Activated B cell treated with CpG ODN at 0.5 μM for 24 hours (primary cell): ENCODE results near the gene YAP1. TPM values are rescaled to one million over a fixed set of nuclear protein-coding genes. Genes with fewer than 3 reads are reported as not detected.

ENCODE experiments used
- ATAC-seq: fragments of 200-7000 bp; cut with Tn5 transposase; one replicate; pipeline ENCODE4 v1.10.0; 2021; ENCODE audit warnings: low read depth, mild to moderate bottlenecking, moderate library complexity
- CTCF ChIA-PET: fragments of 350-600 bp; sonication (Branson Sonifier 250); formaldehyde crosslinking; loops from one replicate; lab custom pipeline; 2021; ENCODE audit warnings: antibody characterized with exemption; lab: Charles Lee
- POLR2A ChIA-PET: fragments of 350-600 bp; sonication (Branson Sonifier 250); formaldehyde crosslinking; loops from one replicate; lab custom pipeline; 2021; ENCODE audit warnings: antibody characterized with exemption; lab: Charles Lee
- DNase-seq: peaks from one replicate; pipeline ENCODE4 v3.0.0; 2022
- H3K27ac Mint-ChIP-seq: one replicate; pipeline ENCODE4 v1.8.0; 2020; ENCODE audit warnings: mixed read lengths
- H3K27me3 Mint-ChIP-seq: one replicate; pipeline ENCODE4 v1.8.0; 2021; ENCODE audit warnings: mixed read lengths
- H3K36me3 Mint-ChIP-seq: one replicate; pipeline ENCODE4 v1.8.0; 2021; ENCODE audit warnings: low read depth, mixed read lengths
- H3K4me1 Mint-ChIP-seq: one replicate; pipeline ENCODE4 v1.8.0; 2021; ENCODE audit warnings: mixed read lengths
- H3K4me3 Mint-ChIP-seq: one replicate; pipeline ENCODE4 v1.8.0; 2020; ENCODE audit warnings: mild to moderate bottlenecking, mixed read lengths
- H3K9me3 Mint-ChIP-seq: one replicate; pipeline ENCODE4 v1.8.0; 2020; ENCODE audit warnings: mixed read lengths
- CTCF ChIP-seq: fragments of 200-600 bp; IDR thresholded peaks from one replicate; pipeline ENCODE4 v1.8.0; 2022; ENCODE audit warnings: antibody characterized with exemption, mild to moderate bottlenecking
- intact Hi-C: fragments of 100-400 bp; cut with micrococcal nuclease; formaldehyde crosslinking; loops from one replicate; pipeline ENCODE4 v1.15.1; 2024
- total RNA-seq: library from RNA; stranded (reverse); gene quantifications from 2 replicates; pipeline ENCODE4 v1.2.3, GENCODE V29; 2022

YAP1 gene
- total RNA-seq, 1 donor from 2014 or later = not detected

GRCh38 chr11:102179371-102179770, 69.1 kb downstream of the YAP1 start:
- peaks cover 2% of the 10 kb centered on the region for H3K27me3 Mint-ChIP-seq
- no peak for TF ChIP-seq CTCF
- ChIA-PET POLR2A (no interaction called here), CTCF (no interaction called here)
- intact Hi-C loops = no loop called here
- no peak overlapping the region for H3K4me3 Mint-ChIP-seq
- ATAC-seq (no peak), DNase-seq (no peak)
- H3K36me3 Mint-ChIP-seq = no peaks in the 10 kb centered on the region
- H3K4me1 Mint-ChIP-seq = no peaks in the 10 kb centered on the region
- H3K27ac Mint-ChIP-seq = no peak overlapping the region
- no peaks in the 10 kb centered on the region for H3K9me3 Mint-ChIP-seq

GRCh38 chr11:102184269-102184987, 74.2 kb downstream of the YAP1 start:
- TF ChIP-seq CTCF = no peak
- intact Hi-C loops = no loop called here
- ChIA-PET CTCF (no interaction called here), POLR2A (no interaction called here)
- H3K27me3 Mint-ChIP-seq = peaks cover 5% of the 10 kb centered on the region
- no peaks in the 10 kb centered on the region for H3K9me3 Mint-ChIP-seq
- no peaks in the 10 kb centered on the region for H3K36me3 Mint-ChIP-seq
- DNase-seq (no peak), ATAC-seq (no peak)
- H3K4me1 Mint-ChIP-seq = no peaks in the 10 kb centered on the region
- H3K4me3 Mint-ChIP-seq = no peak overlapping the region
- H3K27ac Mint-ChIP-seq = no peak overlapping the region

- CTCF ChIA-PET = no interaction called here
These were observed 76.4 kb downstream of the YAP1 start for GRCh38 chr11:102186551-102187191.

GRCh38 chr11:102187416-102188151, 77.3 kb downstream of the YAP1 start:
- POLR2A ChIA-PET = no interaction called here
- Mint-ChIP-seq H3K27me3 (peaks cover 8% of the 10 kb centered on the region), H3K9me3 (no peaks in the 10 kb centered on the region), H3K4me1 (no peaks in the 10 kb centered on the region), H3K4me3 (no peak overlapping the region), H3K27ac (no peak overlapping the region), H3K36me3 (no peaks in the 10 kb centered on the region)
- no peak for ATAC-seq
- intact Hi-C loops = no loop called here
- no peak for TF ChIP-seq CTCF
- DNase-seq = no peak
- CTCF ChIA-PET = no interaction called here

More at GRCh38 chr11:102186551-102187191, 76.4 kb downstream of the YAP1 start:
- Mint-ChIP-seq H3K9me3 (no peaks in the 10 kb centered on the region), H3K36me3 (no peaks in the 10 kb centered on the region), H3K27ac (no peak overlapping the region), H3K27me3 (peaks cover 8% of the 10 kb centered on the region), H3K4me1 (no peaks in the 10 kb centered on the region), H3K4me3 (no peak overlapping the region)
- no peak for TF ChIP-seq CTCF
- ATAC-seq (no peak), DNase-seq (no peak)
- intact Hi-C loops = no loop called here
- POLR2A ChIA-PET = no interaction called here

GRCh38 chr11:102188488-102188887, 78.2 kb downstream of the YAP1 start:
- no peak for TF ChIP-seq CTCF
- no peak for ATAC-seq
- H3K27me3 Mint-ChIP-seq = peaks cover 8% of the 10 kb centered on the region
- no peak overlapping the region for H3K4me3 Mint-ChIP-seq
- ChIA-PET POLR2A (no interaction called here), CTCF (no interaction called here)
- no peak overlapping the region for H3K27ac Mint-ChIP-seq
- no peak for DNase-seq
- H3K4me1 Mint-ChIP-seq = no peaks in the 10 kb centered on the region
- H3K9me3 Mint-ChIP-seq = no peaks in the 10 kb centered on the region
- intact Hi-C loops = no loop called here
- no peaks in the 10 kb centered on the region for H3K36me3 Mint-ChIP-seq
